Small intestine (tissue), 7 donors: Measurements from ENCODE around the gene BCL11A. TPM values are rescaled to one million over a fixed set of nuclear protein-coding genes. Genes with fewer than 3 reads are reported as not detected.
"Not testable (repeated sequence)": the region's sequence is repeated elsewhere in the genome, so short reads cannot be mapped to it uniquely, and the experiment has no call there.

Experiments used
- DNase-seq, 2 donors: peaks; one replicate each; pipeline versions ENCODE4 v3.0.0 to v3.0.0-alpha.2; 2013
- FAIRE-seq: peaks from 2 replicates; lab custom pipeline; 2012; peaks lifted over from hg19 to GRCh38; lab: Jason Lieb, UNC
- H3K27ac ChIP-seq, 3 donors: one replicate each; pipeline ENCODE4 v1.5.1; 2013; ENCODE audit warnings: low read length in 2 of 3, mild to moderate bottlenecking in 2 of 3, control low read depth in 1 of 3, inconsistent platforms in 1 of 3, low read depth in 1 of 3, moderate library complexity in 1 of 3
- H3K27me3 ChIP-seq, 3 donors: one replicate each; pipeline ENCODE4 v1.6.1; 2013; ENCODE audit warnings: low read length in 3 of 3, inconsistent platforms in 1 of 3; ENCODE audit not compliant: control insufficient read depth in 3 of 3, insufficient read depth in 3 of 3
- H3K36me3 ChIP-seq, 3 donors: one replicate each; pipeline ENCODE4 v1.6.1; 2013; ENCODE audit warnings: low read length in 3 of 3, inconsistent platforms in 1 of 3, low read depth in 1 of 3, mild to moderate bottlenecking in 1 of 3, moderate library complexity in 1 of 3; ENCODE audit not compliant: control insufficient read depth in 3 of 3, insufficient read depth in 2 of 3
- H3K4me1 ChIP-seq, 3 donors: one replicate each; pipeline ENCODE4 v1.6.1; 2013; ENCODE audit warnings: low read length in 2 of 3, inconsistent platforms in 1 of 3, low read depth in 1 of 3, mild to moderate bottlenecking in 1 of 3, moderate library complexity in 1 of 3; ENCODE audit not compliant: control insufficient read depth in 3 of 3, insufficient read depth in 2 of 3
- H3K4me3 ChIP-seq, 3 donors: one replicate each; pipeline ENCODE4 v1.5.1; 2013; ENCODE audit warnings: low read length in 3 of 3, control low read depth in 1 of 3, inconsistent platforms in 1 of 3, low read depth in 1 of 3, mild to moderate bottlenecking in 1 of 3, moderate library complexity in 1 of 3
- H3K9me3 ChIP-seq, 2 donors: one replicate each; pipeline ENCODE4 v1.6.1; 2013; ENCODE audit warnings: low read depth in 1 of 2, low read length in 1 of 2; ENCODE audit not compliant: control insufficient read depth in 2 of 2, insufficient read depth in 1 of 2
- WGBS, 3 donors: extraction: QIAGEN DNeasy Blood & Tissue Kit; methylation state at CpG; one replicate each; pipeline ENCODE4 v1.1.7; 2013; 5-methylcytosine and 5-hydroxymethylcytosine counted together
- polyA plus RNA-seq, 4 donors: library from polyadenylated mRNA; stranded (reverse) in 3 of 4; unstranded in 1 of 4; fragments of 200-250 nt in 3 of 4; fragments of 120-200 nt in 1 of 4; gene quantifications; one replicate each; pipeline versions ENCODE4 v1.2.1 to v1.2.3, GENCODE V29; 2013
- donor health status: healthy with polysubstance abuse.
- donor health status: control.
- donor health status: control.
- donor health status: Bipolar disorder and iron deficiency.
- donor health status: healthy.

BCL11A gene
- polyA plus RNA-seq, 4 donors, result 2.2 to 22.5 (median 13.9) TPM

DNA sequence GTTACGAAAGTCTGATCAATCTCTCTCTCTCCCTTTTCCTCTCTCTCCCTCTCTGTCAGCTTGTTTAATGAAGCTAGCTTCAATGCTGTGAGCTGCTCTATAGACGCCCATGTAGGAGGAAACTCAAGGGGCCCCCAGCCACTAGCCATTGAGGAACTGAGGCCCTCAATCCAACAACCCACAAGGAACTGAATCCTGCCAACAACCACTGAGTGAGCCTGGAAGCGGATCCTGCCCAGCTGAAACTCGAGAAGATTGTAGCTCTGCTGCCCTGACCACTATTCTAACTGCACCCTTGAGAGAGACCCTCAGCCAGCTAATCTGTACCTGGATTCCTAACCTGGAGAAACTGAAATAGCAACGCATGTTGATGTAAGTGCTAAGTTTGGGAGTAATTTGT, 129.2 kb downstream of the BCL11A start:
- H3K9me3 ChIP-seq, result no peaks in the 10 kb centered on the region
- H3K4me3 ChIP-seq, result no peak overlapping the region
- no peak overlapping the region for H3K27ac ChIP-seq
- H3K27me3 ChIP-seq, result no peaks in the 10 kb centered on the region
- no peak for DNase-seq
- FAIRE-seq, result no peak
- WGBS, 3 donors, result 78 to 95% (median 81%) methylated on average over 5 of the region's 5 CpGs
- no peaks in the 10 kb centered on the region for H3K36me3 ChIP-seq
- H3K4me1 ChIP-seq, result no peaks in the 10 kb centered on the region

DNA sequence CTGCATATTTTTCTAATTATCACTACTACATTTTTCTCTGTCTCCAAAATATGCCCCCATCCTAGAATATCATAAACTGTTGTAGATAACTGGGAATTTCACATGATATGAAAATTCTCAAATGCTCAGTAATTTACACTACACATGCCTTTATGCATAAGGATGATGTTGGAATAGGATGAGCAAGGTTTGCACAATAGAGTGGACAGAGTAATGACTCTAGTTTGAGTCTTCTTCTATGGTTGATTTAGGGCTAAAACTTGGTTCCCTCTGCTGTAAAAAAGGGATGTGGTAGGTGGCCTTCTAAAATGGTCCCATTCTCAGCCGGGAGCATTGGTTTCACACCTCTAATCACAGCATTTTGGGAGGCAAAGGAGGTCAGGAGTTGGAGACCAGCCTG, 129.9 kb downstream of the BCL11A start:
- Histone ChIP-seq H3K27ac (no peak overlapping the region), H3K36me3 (no peaks in the 10 kb centered on the region), H3K4me1 (no peaks in the 10 kb centered on the region), H3K9me3 (no peaks in the 10 kb centered on the region), H3K4me3 (no peak overlapping the region), H3K27me3 (no peaks in the 10 kb centered on the region)
- DNase-seq, result no peak
- 74 to 91% (median 91%) methylated on average over 1 of the region's 1 CpG for WGBS, 3 donors
- FAIRE-seq, result no peak

DNA sequence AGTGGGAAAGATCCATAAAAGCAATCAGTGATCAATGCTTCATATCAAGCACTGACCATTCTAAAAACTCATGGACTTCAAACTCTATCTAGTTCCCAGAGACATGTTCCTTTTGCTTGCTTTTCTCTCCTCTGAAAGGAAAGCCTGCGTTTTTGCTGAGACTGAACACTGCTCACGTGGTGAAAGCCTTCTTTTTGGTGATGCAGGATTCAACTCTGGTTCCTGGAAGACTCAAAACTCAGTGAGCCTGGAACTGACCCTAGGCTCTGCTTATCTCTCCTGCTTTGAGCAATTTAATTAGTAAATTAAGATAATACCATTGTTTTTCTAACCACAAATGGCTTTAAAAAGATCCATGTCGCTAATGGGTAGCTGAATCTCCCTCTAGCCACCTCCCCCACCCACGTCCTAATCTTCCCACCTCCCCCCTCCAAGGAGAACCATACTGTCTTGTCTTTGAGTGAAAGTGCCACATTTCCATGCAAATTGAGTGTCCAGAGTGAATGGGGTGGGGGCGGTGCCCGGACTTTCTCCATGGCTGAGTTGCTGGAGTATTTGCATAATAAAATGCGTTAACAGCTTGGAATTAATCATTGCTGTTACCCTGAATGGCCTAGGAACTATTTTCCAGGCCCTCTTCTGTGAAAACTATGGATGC, 130.5 kb downstream of the BCL11A start:
- Histone ChIP-seq H3K9me3 (no peaks in the 10 kb centered on the region), H3K4me1 (no peaks in the 10 kb centered on the region), H3K4me3 (no peak overlapping the region), H3K36me3 (no peaks in the 10 kb centered on the region), H3K27ac (no peak overlapping the region), H3K27me3 (no peaks in the 10 kb centered on the region)
- DNase-seq, result no peak
- FAIRE-seq, result no peak
- WGBS, 3 donors, result 68 to 71% (median 69%) methylated on average over 7 of the region's 7 CpGs

DNA sequence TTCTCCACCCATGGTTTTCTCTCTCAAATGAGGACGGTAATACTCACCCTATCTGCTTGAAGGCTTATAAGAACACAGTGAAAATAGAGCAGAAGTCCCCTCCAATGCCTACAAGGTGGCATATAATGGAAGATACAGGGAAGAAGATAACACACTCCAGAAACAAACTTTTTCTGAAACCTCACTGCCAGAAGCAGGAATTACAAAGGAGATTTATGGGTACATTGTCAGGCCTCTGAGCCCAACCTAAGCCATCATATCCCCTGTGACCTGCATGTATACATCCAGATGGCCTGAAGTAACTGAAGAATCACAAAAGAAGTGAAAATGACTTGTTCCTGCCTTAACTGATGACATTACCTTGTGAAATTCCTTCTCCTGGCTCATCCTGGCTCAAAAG, 136.2 kb downstream of the BCL11A start:
- WGBS, 3 donors, result 92 to 97% (median 94%) methylated on average over 1 of the region's 1 CpG
- H3K4me1 ChIP-seq, result peaks cover 0 to 11% (median 0%) of the 10 kb centered on the region in 3 donors
- H3K36me3 ChIP-seq, FAIRE-seq, H3K27me3 ChIP-seq, H3K27ac ChIP-seq, H3K9me3 ChIP-seq, DNase-seq, H3K4me3 ChIP-seq: not testable (repeated sequence)

DNA sequence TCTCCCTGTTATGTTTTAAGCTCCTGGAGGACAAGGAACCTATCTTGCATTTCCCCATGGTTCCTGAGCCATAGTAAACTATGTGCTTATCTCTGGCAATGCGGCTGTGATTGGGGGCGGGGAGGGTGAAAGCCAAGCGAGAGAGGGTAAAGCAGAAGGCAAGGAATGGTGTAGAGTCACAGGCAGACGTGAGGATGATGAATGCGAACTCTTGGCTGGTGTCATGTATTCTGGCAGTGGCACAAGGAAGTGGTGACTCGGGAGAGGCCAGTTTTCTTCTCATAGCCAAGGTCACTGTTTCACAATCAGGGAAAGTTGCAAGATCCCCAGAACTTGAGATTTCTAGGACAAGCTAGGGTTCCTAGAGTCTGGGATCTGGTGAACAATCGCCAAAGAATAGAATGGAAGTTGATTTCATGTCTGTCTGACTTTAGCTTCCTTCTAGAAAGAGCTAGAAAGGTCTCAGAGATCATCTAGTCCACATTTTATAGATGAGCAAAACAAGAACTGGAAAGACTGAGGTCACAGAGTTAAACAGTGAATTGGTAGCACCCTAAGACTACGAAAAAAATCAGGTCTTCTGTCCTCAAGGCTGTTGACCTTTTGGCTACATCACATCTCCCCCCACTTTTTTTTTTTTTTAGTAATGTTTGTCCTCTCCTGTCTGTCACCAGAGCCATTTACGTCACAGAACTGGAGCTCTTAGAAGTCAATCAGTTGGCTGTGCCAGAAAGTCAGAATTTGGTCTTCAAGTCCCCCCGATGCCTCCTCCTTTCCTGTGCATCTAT, 137.0 kb downstream of the BCL11A start:
- H3K27ac ChIP-seq, result peak overlapping the region in 1 of 3 donors; percentile 40
- no peaks in the 10 kb centered on the region for H3K9me3 ChIP-seq
- no peaks in the 10 kb centered on the region for H3K36me3 ChIP-seq
- DNase-seq (peak; percentile 78 to 92), FAIRE-seq (no peak)
- WGBS, 3 donors, result 30 to 54% (median 43%) methylated on average over 10 of the region's 10 CpGs
- H3K27me3 ChIP-seq, result no peaks in the 10 kb centered on the region
- H3K4me3 ChIP-seq, result no peak overlapping the region
- H3K4me1 ChIP-seq, result peaks cover 0 to 11% (median 0%) of the 10 kb centered on the region in 3 donors

DNA sequence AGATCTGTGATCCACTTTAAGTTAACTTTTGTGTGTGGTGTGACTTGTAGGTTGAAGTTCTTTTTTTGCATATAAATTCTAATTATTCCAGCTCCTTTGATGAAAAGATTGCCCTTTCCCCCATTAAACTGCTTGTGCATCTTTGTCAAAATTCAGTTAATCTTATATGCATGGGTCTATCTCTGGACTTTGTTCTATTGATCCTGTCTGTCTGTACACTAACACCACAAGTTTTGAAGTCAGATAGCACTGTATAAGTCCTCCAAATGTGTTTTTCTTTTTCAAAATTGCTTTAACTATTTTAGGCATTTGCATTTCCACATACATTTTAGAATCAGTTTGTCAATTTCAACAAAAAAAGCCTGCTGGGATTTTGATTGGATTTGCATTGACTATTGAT, 137.6 kb downstream of the BCL11A start:
- peak; percentile 41 to 53 for DNase-seq
- H3K9me3 ChIP-seq, result no peaks in the 10 kb centered on the region
- no peak overlapping the region for H3K4me3 ChIP-seq
- no peak for FAIRE-seq
- no peaks in the 10 kb centered on the region for H3K27me3 ChIP-seq
- H3K27ac ChIP-seq, result no peak overlapping the region
- H3K36me3 ChIP-seq, result no peaks in the 10 kb centered on the region
- peaks cover 0 to 11% (median 0%) of the 10 kb centered on the region in 3 donors for H3K4me1 ChIP-seq

DNA sequence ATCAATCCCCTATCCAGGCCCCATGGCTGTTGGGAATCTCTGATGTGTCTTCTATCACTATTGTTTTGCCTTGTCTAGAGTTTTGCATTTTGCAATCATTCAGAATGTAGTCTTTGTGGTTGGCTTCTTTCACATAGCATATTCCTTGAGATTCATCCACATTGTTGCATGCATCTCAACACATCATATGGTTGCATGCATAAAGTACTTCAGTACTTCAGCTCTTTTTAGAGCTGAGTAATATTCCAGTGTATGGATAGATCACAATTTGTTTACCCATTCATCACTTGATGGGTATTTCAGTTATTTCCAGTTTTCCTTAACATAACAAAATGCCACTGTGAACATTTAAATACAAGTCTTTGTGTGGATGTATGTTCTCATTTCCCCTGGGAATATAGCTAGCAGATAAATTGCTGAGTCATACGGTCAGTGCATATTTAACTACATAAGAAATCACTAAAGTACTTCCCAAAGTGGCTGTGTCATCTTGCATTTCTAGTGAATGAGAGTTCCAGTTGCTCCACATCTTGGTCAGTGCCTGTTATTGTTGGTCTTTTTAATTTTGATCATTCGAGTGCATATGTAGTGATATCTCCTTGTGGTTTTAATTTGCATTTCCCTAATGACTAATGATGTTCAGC, 138.8 kb downstream of the BCL11A start:
- whole genome bisulfite sequencing, 3 donors, result 83 to 93% (median 87%) methylated on average over 2 of the region's 2 CpGs
- Histone ChIP-seq H3K4me3 (no peak overlapping the region), H3K9me3 (no peaks in the 10 kb centered on the region), H3K27ac (no peak overlapping the region), H3K36me3 (no peaks in the 10 kb centered on the region), H3K27me3 (no peaks in the 10 kb centered on the region), H3K4me1 (peaks cover 0 to 11% (median 0%) of the 10 kb centered on the region in 3 donors)
- FAIRE-seq, result no peak
- DNase-seq, result no peak

DNA sequence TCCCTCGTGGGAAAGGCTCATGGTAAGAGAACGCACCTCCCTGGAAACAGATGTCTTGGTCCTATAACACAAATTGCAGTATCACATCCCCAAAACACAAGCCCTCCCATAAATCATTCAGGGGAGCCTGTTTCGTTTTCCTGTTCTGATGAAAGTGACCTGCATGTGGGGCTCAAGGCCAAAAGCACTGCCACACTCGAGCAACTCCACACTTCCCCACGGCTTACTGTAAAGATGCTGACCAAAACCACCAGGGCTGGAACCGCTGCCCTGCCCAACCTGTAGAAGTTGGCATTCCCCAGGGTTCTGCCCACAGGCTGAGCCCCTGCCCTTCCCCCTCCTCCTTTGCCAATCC, 139.7 kb downstream of the BCL11A start:
- Histone ChIP-seq H3K4me3 (no peak overlapping the region), H3K9me3 (no peaks in the 10 kb centered on the region), H3K27me3 (no peaks in the 10 kb centered on the region), H3K27ac (no peak overlapping the region), H3K36me3 (no peaks in the 10 kb centered on the region), H3K4me1 (peaks cover 0 to 11% (median 0%) of the 10 kb centered on the region in 3 donors)
- WGBS, 3 donors, result 75 to 90% (median 80%) methylated on average over 6 of the region's 6 CpGs
- FAIRE-seq (no peak), DNase-seq (no peak)
